ENCODE measurements around the gene EPPIN.

Gene EPPIN

DNA sequence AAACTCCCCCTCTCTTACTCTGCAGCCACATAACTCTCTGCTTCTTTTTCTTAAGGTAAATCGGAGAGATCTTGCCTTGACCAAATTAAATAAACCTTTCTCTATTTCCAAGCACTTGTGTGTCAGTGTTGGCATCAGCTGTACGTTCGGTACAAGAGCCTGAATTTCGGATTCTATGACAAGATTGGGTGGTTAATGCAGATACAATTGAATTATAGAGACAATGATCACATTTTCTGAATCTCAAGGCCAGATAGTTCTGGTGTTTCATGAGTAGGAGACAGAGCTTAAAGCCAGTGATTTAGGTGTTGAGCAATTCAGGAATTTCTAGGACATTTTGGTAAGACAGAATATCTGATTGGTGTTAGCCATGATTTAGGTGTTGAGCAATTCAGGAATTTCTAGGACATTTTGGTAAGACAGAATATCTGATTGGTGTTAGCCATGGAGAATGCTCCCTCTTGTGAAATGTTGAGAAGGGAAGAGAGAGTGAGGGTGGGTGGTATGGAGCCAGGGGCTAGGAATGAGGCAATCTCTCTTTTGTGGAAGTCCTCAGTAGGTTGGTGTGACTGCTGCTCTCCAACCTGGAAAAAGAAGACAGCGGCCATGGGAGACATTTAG, 36.8 kb downstream of the EPPIN start:
- no peaks in the 10 kb centered on the region for H3K36me3 ChIP-seq
- H3K4me1 ChIP-seq: no peaks in the 10 kb centered on the region
- DNase-seq: no peak
- peaks cover 0 to 3% of the 10 kb centered on the region in 2 donors for H3K27me3 ChIP-seq
- H3K27ac ChIP-seq: no peak overlapping the region
- intact Hi-C loops (cut with DNase I; ENCODE audit: low total_unique reads): no loop called here
- H3K4me3 ChIP-seq: no peak overlapping the region
- no peaks in the 10 kb centered on the region for H3K9me3 ChIP-seq
- TF ChIP-seq, protein P1, sequence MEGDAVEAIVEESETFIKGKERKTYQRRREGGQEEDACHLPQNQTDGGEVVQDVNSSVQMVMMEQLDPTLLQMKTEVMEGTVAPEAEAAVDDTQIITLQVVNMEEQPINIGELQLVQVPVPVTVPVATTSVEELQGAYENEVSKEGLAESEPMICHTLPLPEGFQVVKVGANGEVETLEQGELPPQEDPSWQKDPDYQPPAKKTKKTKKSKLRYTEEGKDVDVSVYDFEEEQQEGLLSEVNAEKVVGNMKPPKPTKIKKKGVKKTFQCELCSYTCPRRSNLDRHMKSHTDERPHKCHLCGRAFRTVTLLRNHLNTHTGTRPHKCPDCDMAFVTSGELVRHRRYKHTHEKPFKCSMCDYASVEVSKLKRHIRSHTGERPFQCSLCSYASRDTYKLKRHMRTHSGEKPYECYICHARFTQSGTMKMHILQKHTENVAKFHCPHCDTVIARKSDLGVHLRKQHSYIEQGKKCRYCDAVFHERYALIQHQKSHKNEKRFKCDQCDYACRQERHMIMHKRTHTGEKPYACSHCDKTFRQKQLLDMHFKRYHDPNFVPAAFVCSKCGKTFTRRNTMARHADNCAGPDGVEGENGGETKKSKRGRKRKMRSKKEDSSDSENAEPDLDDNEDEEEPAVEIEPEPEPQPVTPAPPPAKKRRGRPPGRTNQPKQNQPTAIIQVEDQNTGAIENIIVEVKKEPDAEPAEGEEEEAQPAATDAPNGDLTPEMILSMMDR (IDR thresholded peaks at IDR 0.05): no peak

GRCh38 chr20:45509091-45509490, 38.1 kb downstream of the EPPIN start:
- TF ChIP-seq, protein P1 (IDR thresholded peaks at IDR 0.05): no peak
- H3K36me3 ChIP-seq: no peaks in the 10 kb centered on the region
- no peaks in the 10 kb centered on the region for H3K9me3 ChIP-seq
- H3K27me3 ChIP-seq: peaks cover 0 to 8% of the 10 kb centered on the region in 2 donors
- H3K4me3 ChIP-seq: no peak overlapping the region
- intact Hi-C loops (cut with DNase I; ENCODE audit: low total_unique reads): no loop called here
- H3K4me1 ChIP-seq: no peaks in the 10 kb centered on the region
- H3K27ac ChIP-seq: no peak overlapping the region
- DNase-seq: no peak

DNA sequence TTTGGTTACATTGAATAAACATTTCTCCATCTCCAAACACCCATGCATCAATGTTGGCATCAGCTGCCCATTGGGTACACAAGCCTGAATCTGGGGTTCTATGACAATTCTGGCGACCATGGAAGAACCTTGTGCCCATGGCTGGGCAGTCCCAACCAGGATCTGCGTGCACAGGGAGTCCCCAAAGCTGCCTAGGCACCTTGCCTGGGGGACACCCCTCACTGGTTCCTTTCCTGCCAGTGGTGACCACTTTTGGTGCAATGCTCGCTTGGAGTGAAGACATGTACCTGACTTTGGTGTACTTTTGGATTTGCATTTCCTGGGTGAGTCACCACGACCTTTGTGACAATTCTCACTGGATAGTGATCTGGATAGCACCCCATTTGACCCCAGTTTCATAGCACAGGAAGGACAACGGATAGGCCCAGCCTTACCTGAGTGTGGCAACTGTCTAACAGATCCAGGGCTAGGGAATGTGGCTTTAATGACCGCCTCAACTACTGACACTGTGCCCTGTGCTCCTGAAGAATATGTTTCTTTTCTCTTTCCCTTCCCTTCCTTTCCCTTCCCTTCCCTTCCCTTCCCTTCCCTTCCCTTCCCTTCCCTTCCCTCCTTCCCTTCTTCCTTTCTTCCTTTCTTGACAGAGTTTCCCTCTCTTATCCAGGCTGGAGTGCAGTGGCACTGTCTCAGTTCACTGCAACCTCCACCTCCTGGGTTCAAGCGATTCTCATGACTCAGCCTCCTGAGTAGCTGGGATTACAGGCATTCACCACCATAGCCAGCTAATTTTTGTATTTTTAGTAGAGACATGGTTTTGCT, 38.9 kb downstream of the EPPIN start:
- DNase-seq: no peak
- Histone ChIP-seq H3K9me3 (no peaks in the 10 kb centered on the region), H3K36me3 (no peaks in the 10 kb centered on the region), H3K4me3 (no peak overlapping the region), H3K27ac (no peak overlapping the region), H3K27me3 (peaks cover 0 to 8% of the 10 kb centered on the region in 2 donors), H3K4me1 (no peaks in the 10 kb centered on the region)
- TF ChIP-seq, protein P1 (IDR thresholded peaks at IDR 0.05): no peak
- intact Hi-C loops (cut with DNase I; ENCODE audit: low total_unique reads): no loop called here

GRCh38 chr20:45507011-45507820, 40.0 kb downstream of the EPPIN start:
- TF ChIP-seq, protein P1 (IDR thresholded peaks at IDR 0.05): no peak
- Histone ChIP-seq H3K27me3 (peaks cover 0 to 8% of the 10 kb centered on the region in 2 donors), H3K27ac (no peak overlapping the region), H3K9me3 (no peaks in the 10 kb centered on the region), H3K36me3 (no peaks in the 10 kb centered on the region), H3K4me3 (no peak overlapping the region), H3K4me1 (no peaks in the 10 kb centered on the region)
- DNase-seq: no peak
- intact Hi-C loops (cut with DNase I; ENCODE audit: low total_unique reads): no loop called here

GRCh38 chr20:45506398-45506797, 40.8 kb downstream of the EPPIN start:
- no peaks in the 10 kb centered on the region for H3K36me3 ChIP-seq
- H3K27me3 ChIP-seq: peaks cover 0 to 10% of the 10 kb centered on the region in 2 donors
- H3K27ac ChIP-seq: no peak overlapping the region
- intact Hi-C loops (cut with DNase I; ENCODE audit: low total_unique reads): no loop called here
- no peaks in the 10 kb centered on the region for H3K9me3 ChIP-seq
- no peaks in the 10 kb centered on the region for H3K4me1 ChIP-seq
- TF ChIP-seq, protein P1 (IDR thresholded peaks at IDR 0.05): no peak
- no peak for DNase-seq
- no peak overlapping the region for H3K4me3 ChIP-seq
